Activated naive CD8-positive, alpha-beta T cell (primary cell): ENCODE results near the gene PTPRR.

Source experiments
- H3K27ac Mint-ChIP-seq: one replicate; pipeline ENCODE4 v1.8.0; 2021; ENCODE audit warnings: mixed read lengths
- H3K27me3 Mint-ChIP-seq: one replicate; pipeline ENCODE4 v1.8.0; 2021; ENCODE audit warnings: mixed read lengths
- H3K36me3 Mint-ChIP-seq: one replicate; pipeline ENCODE4 v1.8.0; 2021; ENCODE audit warnings: mixed read lengths
- H3K4me1 Mint-ChIP-seq: one replicate; pipeline ENCODE4 v1.8.0; 2021; ENCODE audit warnings: low read depth, mixed read lengths
- H3K4me3 Mint-ChIP-seq: one replicate; pipeline ENCODE4 v1.8.0; 2021; ENCODE audit warnings: mild to moderate bottlenecking, mixed read lengths
- H3K9me3 Mint-ChIP-seq: one replicate; pipeline ENCODE4 v1.8.0; 2021; ENCODE audit warnings: low read depth, mixed read lengths

Gene PTPRR

DNA sequence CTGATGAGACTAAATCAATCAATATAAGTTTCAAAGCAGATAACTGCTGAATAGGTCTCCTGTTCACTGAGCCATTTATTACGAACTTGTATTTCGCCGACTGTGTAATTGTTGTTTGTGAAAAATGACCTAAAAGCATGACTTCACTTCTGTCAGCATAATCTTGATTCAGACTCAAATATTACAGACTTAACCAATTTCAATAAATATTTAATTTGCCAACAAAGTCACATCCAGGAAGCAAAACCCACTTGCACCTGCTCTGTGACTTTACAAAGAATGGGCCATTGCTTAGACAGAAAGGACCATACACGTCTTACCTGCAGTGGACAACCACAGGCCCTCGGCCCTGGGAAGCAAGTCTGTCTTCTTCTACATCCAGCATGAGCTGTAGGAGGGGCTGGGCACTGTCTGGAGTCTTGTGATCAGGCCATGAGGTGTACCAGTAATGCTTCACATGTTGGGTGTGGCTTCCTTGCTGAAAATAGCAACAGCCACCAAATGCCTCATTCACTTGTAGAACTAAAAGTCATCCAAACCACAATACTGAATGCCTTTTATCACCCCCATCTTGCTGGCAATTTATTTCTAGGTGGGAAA is 259.8 kb downstream of the PTPRR start:
- H3K4me3 Mint-ChIP-seq, result no peak overlapping the region
- H3K36me3 Mint-ChIP-seq, result no peaks in the 10 kb centered on the region
- no peak overlapping the region for H3K27ac Mint-ChIP-seq
- H3K27me3 Mint-ChIP-seq, result peaks cover 5% of the 10 kb centered on the region
- no peaks in the 10 kb centered on the region for H3K4me1 Mint-ChIP-seq
- no peaks in the 10 kb centered on the region for H3K9me3 Mint-ChIP-seq

DNA sequence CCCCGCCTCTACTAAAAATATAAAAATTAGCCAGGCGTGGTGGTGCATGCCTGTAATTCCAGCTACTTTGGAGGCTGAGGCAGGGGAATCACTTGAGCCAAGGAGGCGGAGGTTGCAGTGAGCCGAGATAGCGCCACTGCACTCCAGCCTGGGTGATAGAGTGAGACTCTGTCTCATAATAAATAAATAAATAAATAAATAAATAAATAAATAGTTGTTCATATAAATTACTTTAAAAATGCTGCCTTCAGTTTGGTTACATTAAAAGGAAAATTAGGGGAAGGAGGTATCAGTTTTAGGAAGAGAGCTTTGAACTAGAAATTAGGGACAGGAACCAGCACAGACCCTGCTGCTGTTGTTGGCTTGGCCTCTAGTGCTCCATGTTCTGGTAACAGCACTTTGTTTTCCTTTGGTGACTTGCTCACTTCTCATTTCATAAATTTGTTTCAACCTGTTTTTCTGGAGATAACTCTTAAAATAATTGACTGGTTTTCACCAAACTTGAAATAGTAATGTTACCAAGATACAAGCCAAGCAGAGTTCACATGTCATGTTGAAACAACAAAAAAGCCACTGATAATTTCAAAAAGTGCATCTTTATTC is 260.4 kb downstream of the PTPRR start:
- Mint-ChIP-seq H3K27me3 (peaks cover 7% of the 10 kb centered on the region), H3K9me3 (no peaks in the 10 kb centered on the region), H3K27ac (no peak overlapping the region), H3K4me1 (no peaks in the 10 kb centered on the region), H3K4me3 (no peak overlapping the region), H3K36me3 (no peaks in the 10 kb centered on the region)

DNA sequence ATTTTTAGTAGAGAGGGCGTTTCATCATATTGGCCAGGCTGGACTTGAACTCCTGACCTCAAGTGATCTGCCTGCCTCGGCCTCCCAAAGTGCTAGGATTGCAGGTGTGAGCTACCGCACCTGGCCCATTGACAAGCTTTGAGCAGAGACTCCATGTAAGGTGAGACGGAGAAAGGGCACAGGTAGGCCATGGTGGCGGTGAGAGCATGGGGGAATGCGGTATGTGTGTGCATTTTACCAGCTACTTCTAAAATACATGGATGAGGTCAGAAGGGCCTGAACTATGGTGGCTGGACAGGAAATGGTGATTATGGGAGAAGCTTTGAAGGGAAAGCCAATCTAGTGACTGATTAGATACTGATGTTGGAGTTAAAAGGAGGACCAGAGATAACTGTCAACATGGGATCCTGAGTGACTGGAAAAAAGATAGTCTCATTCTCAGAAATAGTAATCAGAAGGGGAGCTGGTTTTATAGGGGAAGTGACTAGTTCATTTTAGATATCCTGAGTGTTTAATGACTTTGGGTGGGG is 261.4 kb downstream of the PTPRR start:
- peaks cover 7% of the 10 kb centered on the region for H3K27me3 Mint-ChIP-seq
- no peaks in the 10 kb centered on the region for H3K9me3 Mint-ChIP-seq
- no peaks in the 10 kb centered on the region for H3K4me1 Mint-ChIP-seq
- H3K27ac Mint-ChIP-seq, result no peak overlapping the region
- no peak overlapping the region for H3K4me3 Mint-ChIP-seq
- no peaks in the 10 kb centered on the region for H3K36me3 Mint-ChIP-seq

DNA sequence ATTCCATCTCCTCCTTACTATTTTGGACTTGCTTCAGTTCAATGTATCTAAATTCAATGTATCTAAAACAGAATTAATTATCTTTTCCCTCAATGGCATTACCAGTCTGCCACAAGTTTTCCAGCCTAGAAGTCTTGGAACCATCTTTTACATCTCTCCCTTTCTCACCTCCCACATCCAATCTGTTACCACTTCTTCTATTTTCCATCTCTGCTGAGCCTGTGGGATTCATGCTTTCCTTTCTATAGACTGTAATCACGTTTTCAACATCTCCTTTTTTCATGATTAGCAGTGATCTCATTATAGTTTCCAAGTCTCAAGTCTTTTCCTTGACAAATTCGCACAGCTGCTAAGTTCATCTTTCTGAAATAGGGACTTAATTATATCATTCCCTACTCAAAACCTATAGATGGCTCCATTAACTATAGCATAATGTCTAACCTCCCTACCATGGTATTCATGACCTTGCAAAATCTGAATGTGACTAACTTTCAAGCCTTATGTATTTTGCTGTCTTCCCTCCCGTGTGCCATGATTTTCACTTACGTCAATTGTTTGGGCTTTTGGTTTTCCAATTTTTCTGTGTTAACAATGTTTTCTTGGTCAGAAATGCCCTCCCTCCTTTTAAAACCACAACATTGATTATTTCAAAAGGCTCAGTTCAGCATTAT is 262.8 kb downstream of the PTPRR start:
- H3K27ac Mint-ChIP-seq, result no peak overlapping the region
- no peak overlapping the region for H3K4me3 Mint-ChIP-seq
- H3K9me3 Mint-ChIP-seq, result no peaks in the 10 kb centered on the region
- H3K36me3 Mint-ChIP-seq, result no peaks in the 10 kb centered on the region
- peaks cover 9% of the 10 kb centered on the region for H3K27me3 Mint-ChIP-seq
- no peaks in the 10 kb centered on the region for H3K4me1 Mint-ChIP-seq

DNA sequence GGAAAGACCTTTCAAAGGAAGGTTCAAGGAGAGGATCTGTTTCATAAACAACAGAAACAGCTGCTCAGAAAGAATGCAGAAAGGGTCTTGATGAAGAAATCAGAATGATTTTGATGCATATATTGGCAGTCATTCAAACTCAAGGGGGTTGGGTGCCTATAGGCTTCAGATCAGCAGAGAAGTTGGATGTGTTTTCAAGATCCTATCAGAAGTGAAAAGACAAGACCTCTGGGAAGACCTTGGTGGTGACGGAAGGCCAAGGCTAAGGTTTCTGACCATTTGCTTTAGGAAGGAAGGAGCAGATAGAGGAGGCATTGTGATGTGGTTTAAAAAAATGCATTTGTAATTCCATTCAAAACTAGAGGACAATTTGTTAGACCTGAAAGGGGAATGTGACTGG is 268.1 kb downstream of the PTPRR start:
- Mint-ChIP-seq H3K36me3 (no peaks in the 10 kb centered on the region), H3K27ac (no peak overlapping the region), H3K9me3 (no peaks in the 10 kb centered on the region), H3K27me3 (peaks cover 3% of the 10 kb centered on the region), H3K4me1 (no peaks in the 10 kb centered on the region), H3K4me3 (no peak overlapping the region)

DNA sequence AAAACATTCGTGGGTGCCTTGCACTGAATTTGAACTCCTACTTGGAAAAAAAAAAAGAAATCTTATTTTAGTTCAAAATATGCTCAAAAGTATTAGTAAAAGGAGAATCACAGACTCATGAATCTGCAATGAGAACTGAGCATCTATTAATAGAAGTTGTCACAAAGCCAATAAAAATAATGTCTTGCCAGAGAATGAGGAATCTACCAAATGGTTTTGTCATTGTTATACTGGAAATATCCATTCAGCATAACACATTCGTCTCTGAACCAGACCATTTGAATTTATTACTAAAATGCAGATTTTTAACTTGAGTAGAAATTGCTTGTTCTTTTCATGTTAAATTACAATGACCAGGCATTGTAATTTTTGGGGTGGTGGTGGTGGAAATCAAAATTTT is 271.7 kb downstream of the PTPRR start:
- peaks cover 8% of the 10 kb centered on the region for H3K27me3 Mint-ChIP-seq
- no peaks in the 10 kb centered on the region for H3K36me3 Mint-ChIP-seq
- H3K27ac Mint-ChIP-seq, result no peak overlapping the region
- H3K4me3 Mint-ChIP-seq, result no peak overlapping the region
- no peaks in the 10 kb centered on the region for H3K9me3 Mint-ChIP-seq
- no peaks in the 10 kb centered on the region for H3K4me1 Mint-ChIP-seq

DNA sequence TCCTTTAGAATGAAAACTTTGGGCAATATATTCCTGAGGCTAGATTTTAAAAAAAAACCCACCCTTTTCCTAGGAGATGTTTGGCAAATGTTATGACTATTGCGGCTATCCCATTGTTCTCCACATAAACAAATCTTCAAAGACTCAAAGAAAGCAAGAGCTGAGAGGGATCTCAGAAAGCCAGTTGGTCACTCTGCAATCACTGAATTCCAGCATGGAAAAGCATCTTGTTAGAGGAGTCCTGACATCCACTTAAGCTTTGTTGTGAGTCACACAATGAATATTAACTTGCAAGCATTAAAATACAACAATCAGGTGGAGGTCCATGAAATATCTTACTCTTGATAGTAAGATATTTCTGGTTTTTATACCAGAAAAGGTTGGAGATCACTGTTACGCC is 272.3 kb downstream of the PTPRR start:
- H3K4me1 Mint-ChIP-seq, result no peaks in the 10 kb centered on the region

DNA sequence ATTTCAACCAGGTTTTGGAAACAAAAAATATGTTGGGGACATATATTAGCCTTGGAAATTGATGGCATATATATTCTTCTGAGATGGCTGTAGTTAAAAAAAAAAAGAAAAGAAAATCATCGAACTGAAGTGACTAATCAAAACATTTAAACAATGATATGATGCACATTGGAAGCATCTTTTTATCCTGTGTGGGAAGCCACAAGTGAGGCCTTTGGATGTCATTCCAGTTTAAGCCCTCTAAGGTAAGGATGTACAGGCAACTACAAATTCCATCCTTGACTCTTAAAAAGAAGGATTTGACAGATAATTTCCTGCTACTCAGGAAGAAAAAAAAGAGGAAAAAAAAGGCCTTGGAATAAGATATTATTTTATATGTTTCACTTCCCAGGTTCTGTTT is 273.7 kb downstream of the PTPRR start:
- H3K4me1 Mint-ChIP-seq, result no peaks in the 10 kb centered on the region
- H3K27ac Mint-ChIP-seq, result no peak overlapping the region
- H3K9me3 Mint-ChIP-seq, result no peaks in the 10 kb centered on the region

More for the DNA sequence above, 272.3 kb downstream of the PTPRR start:
- Mint-ChIP-seq H3K36me3 (no peaks in the 10 kb centered on the region), H3K27ac (no peak overlapping the region), H3K9me3 (no peaks in the 10 kb centered on the region), H3K27me3 (peaks cover 10% of the 10 kb centered on the region), H3K4me3 (no peak overlapping the region)

DNA sequence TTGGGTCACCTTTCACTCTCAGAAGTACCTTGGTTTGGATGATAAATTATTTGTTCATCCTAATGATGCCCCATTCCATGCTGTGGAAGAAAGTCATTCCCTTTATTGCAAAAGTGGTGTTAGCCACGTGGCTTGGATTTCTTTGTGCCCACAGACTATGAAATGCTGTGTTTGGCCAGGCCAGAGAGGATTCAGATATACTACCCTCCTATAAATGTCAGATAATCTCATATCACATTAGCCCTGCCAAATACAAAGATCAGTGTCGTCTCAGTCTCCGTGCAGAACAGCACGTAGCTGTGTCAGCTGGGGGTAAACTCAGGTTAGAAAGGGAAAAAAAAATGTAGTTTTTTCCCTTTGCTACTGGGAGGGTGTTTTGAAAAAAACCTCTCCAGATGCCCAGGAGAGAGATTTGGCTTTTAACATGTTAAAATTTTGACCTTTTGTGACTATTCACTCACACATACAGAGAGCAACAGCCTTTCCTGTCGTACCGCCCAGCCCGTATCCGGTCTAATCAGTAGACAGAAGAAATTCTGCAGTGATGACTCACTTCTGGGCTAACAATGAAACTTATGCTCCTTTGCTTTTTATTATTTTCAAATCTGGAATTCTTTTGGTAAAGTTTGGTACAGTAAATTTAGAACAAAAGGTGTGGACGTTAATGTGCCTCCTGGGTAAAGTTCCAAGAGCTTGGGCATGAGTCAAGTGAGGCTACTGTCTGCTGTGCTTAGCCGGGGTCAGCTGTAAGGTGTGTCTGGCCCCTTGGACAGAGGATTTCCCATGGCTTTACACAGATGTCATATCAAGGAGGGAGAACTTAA is 274.8 kb downstream of the PTPRR start:
- Mint-ChIP-seq H3K27me3 (peaks cover 18% of the 10 kb centered on the region), H3K4me1 (no peaks in the 10 kb centered on the region), H3K9me3 (no peaks in the 10 kb centered on the region), H3K36me3 (no peaks in the 10 kb centered on the region), H3K27ac (no peak overlapping the region), H3K4me3 (no peak overlapping the region)

More for the DNA sequence above, 273.7 kb downstream of the PTPRR start:
- Mint-ChIP-seq H3K4me3 (no peak overlapping the region), H3K27me3 (peaks cover 15% of the 10 kb centered on the region), H3K36me3 (no peaks in the 10 kb centered on the region)

DNA sequence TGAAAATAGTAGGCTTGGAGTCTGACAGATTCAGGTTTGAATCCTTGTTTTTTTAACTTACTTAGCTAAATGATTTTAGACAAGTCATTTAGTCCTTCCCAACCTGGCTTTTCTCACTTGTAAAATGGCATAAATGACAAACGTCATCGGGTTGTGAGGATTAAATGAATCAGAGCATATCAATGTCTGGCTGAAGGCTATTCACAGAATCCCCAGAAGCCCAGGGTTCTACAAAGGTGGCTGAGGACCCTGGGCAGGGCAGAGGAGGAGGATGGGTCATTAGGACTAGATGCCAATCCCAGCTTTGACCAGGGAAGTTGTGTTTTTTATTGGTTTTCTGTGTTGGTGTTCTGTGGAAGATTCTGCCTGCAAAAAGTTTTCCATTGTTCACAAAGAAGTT is 275.7 kb downstream of the PTPRR start:
- H3K27me3 Mint-ChIP-seq, result peaks cover 18% of the 10 kb centered on the region

DNA sequence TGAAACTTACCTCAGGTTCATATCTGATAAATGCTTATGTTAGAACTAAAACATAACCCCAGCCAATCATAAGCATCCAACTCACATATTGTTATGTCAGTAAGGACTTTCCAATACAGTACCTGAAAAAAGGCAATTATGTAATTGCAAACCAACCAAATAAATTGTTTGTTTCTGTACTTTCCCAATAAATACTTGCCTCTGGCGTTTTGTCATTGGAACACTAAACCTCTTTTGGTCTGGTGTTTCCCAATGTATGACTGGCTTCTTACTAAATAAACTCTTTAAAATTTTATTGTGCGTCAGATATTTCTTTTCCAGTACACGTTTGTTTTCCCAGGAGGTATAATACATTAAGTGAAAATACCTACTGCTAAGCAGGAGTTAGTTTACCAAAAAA is 276.6 kb downstream of the PTPRR start:
- Mint-ChIP-seq H3K9me3 (no peaks in the 10 kb centered on the region), H3K27me3 (peaks cover 18% of the 10 kb centered on the region), H3K36me3 (no peaks in the 10 kb centered on the region), H3K4me3 (no peak overlapping the region), H3K27ac (no peak overlapping the region), H3K4me1 (no peaks in the 10 kb centered on the region)

More for the DNA sequence above, 275.7 kb downstream of the PTPRR start:
- Mint-ChIP-seq H3K36me3 (no peaks in the 10 kb centered on the region), H3K4me3 (no peak overlapping the region), H3K27ac (no peak overlapping the region), H3K4me1 (no peaks in the 10 kb centered on the region), H3K9me3 (no peaks in the 10 kb centered on the region)

DNA sequence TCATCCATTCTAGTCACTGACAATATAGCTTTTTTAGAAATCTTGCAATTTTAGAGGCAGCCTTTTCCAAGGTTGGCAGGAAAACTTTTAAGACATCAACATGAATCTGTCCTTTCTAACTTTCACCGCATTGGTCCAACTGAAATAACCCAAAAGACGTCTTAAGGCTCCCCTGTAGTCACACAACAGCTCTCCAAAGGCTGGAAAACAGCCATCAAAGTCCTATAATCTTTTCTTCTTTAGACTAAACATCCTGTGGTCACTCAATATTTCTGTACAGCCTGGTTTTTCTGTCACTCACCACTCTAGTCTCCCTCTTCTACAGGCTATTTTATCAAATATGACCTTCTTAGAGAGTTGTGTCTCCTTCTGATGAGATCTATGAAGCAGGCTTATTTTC is 278.8 kb downstream of the PTPRR start:
- Mint-ChIP-seq H3K27ac (no peak overlapping the region), H3K27me3 (peaks cover 16% of the 10 kb centered on the region), H3K4me1 (no peaks in the 10 kb centered on the region), H3K4me3 (no peak overlapping the region), H3K36me3 (no peaks in the 10 kb centered on the region), H3K9me3 (no peaks in the 10 kb centered on the region)

DNA sequence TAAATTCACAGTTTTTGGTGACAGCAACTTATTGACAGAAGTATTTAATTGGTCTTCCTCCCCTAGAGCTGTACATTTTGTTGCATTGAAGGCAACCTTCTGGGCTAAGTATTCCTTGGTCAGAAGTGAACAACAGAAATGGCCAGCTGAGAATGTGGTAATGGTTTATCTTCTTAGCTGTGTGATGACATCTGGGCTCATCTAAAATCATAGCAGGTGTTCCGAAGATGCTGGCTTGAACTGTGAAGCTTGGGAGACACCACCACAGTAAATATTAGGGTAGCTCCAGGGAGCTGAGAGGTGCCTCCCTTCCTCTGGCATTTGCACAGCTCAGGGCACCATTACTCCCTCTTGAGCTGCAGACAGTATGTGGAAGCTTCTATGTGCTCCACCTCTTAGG is 279.6 kb downstream of the PTPRR start:
- no peak overlapping the region for H3K4me3 Mint-ChIP-seq
- no peak overlapping the region for H3K27ac Mint-ChIP-seq
- H3K27me3 Mint-ChIP-seq, result peaks cover 16% of the 10 kb centered on the region
- no peaks in the 10 kb centered on the region for H3K9me3 Mint-ChIP-seq
- no peaks in the 10 kb centered on the region for H3K4me1 Mint-ChIP-seq
- no peaks in the 10 kb centered on the region for H3K36me3 Mint-ChIP-seq

DNA sequence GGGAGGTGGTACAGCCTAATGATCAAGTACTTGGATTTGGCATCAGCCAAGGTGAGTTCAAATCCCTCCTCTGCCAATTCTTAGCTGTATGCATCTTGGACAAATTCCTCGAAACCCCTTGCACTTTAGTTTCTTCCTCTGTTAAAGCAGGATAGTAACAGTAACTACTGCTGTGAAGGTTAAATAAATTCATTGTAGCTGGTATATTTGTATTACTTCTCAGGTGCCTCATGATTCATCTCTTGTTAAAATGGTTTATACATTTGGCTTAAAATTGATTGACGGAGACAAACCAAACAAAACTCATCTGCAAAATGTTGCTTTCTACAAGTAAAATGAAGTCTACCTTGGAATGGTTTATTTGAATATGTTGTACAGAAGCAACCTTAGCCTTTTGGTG is 281.0 kb downstream of the PTPRR start:
- Mint-ChIP-seq H3K4me1 (no peaks in the 10 kb centered on the region), H3K27ac (no peak overlapping the region), H3K27me3 (peaks cover 15% of the 10 kb centered on the region), H3K4me3 (no peak overlapping the region), H3K36me3 (no peaks in the 10 kb centered on the region), H3K9me3 (no peaks in the 10 kb centered on the region)
